IPS DF 19.7 (cell line): Measurements from ENCODE around the gene CAPN13.

Experiments
- DNase-seq: peaks from one replicate; pipeline ENCODE4 v3.0.0-alpha.2; 2013; ENCODE audit warnings: low read depth, low spot score

The CAPN13 gene

GRCh38 chr2:30684516-30684915 lies 122.7 kb downstream of the CAPN13 start:
- DNase-seq: no peak

GRCh38 chr2:30684026-30684425 lies 123.2 kb downstream of the CAPN13 start:
- no peak for DNase-seq

- no peak for DNase-seq
Measured at GRCh38 chr2:30683236-30683956, 123.8 kb downstream of the CAPN13 start.

GRCh38 chr2:30681022-30681421 lies 126.2 kb downstream of the CAPN13 start:
- DNase-seq: no peak

GRCh38 chr2:30680121-30680520 lies 127.1 kb downstream of the CAPN13 start:
- no peak for DNase-seq

- DNase-seq: no peak
Measured at GRCh38 chr2:30679426-30680088, 127.7 kb downstream of the CAPN13 start.

GRCh38 chr2:30678410-30679137 lies 128.7 kb downstream of the CAPN13 start:
- DNase-seq: no peak

- no peak for DNase-seq
Measured at GRCh38 chr2:30677861-30678385, 129.3 kb downstream of the CAPN13 start.

- no peak for DNase-seq
Measured at GRCh38 chr2:30677231-30677630, 130.0 kb downstream of the CAPN13 start.

GRCh38 chr2:30675758-30676157 lies 131.5 kb downstream of the CAPN13 start:
- no peak for DNase-seq

GRCh38 chr2:30673127-30673526 lies 134.1 kb downstream of the CAPN13 start:
- no peak for DNase-seq
